ENCODE results near the gene ZBED2.

DNA sequence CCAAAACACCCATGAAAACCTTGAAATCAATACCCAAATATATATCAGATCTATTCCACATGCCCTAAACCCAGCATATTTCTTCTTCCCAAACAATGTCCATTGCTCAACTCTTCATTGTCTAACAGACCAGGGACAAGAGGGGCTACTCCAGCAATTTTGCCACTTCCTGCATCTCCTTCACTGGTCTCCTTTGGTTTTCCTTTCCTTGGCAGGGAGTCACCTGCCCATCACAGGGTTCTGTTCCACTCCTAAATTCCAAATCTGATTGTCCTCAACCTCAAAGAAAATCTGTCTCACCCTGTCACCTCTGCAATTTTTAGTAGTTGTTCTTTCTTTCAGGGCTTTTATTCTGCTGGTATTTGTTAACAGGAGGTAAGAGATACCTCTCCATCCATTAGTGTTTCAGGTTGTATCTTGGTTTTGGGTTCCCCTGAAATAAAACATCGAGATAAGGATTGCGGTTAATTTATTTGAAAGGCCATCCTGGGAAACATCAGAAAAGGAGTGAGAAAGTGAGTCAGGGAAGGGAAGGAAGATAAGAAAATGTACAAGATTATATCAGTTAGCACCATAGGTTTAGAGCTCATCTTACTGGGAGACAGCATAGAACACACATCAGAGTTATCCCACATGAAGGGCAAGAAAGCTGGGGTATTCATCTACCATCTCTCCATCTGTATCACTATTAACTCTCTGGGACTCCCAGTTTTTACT, 13.6 kb downstream of the ZBED2 start:
- no peak for TF ChIP-seq CTCF (IDR thresholded peaks at IDR 0.05)
- no peak for TF ChIP-seq POLR2A (IDR thresholded peaks at IDR 0.05)

All from heart left ventricle (tissue), 13 donors.